CD14-positive monocyte (primary cell): Measurements from ENCODE around the gene DAZAP1. TPM values are rescaled to one million over a fixed set of nuclear protein-coding genes. Genes with fewer than 3 reads are reported as not detected.
"Not testable (repeated sequence)": the region's sequence is repeated elsewhere in the genome, so short reads cannot be mapped to it uniquely, and the experiment has no call there.

Experiments used
- DNase-seq, 3 donors: peaks; one replicate each; pipeline ENCODE4 v3.0.0-alpha.2; 2011 to 2022
- H2AFZ ChIP-seq: 2 replicates; pipeline ENCODE4 v1.6.0; 2012; ENCODE audit warnings: mild to moderate bottlenecking, low read depth, low read length, inconsistent platforms; ENCODE audit not compliant: insufficient read depth, poor library complexity, severe bottlenecking
- H3K27ac ChIP-seq, 2 donors: 1 replicate in 1 of 2; 2 replicates in 1 of 2; pipeline ENCODE4 v1.5.1; 2012 to 2013; ENCODE audit warnings: low read length in 2 of 2, control low read depth in 1 of 2, inconsistent platforms in 1 of 2, low read depth in 1 of 2, mild to moderate bottlenecking in 1 of 2
- H3K27me3 ChIP-seq, 2 donors: one replicate each; pipeline versions ENCODE4 v1.6.0 to v1.6.1; 2011 to 2013; ENCODE audit warnings: low read length in 2 of 2; ENCODE audit not compliant: control insufficient read depth in 2 of 2, insufficient read depth in 2 of 2
- H3K36me3 ChIP-seq, 2 donors: replicated peaks in 1 of 2; 1 replicate in 1 of 2; 2 replicates in 1 of 2; pipeline versions ENCODE4 v1.5.1 to v1.6.1; 2012 to 2013; ENCODE audit warnings: low read length in 2 of 2, control low read depth in 1 of 2, inconsistent platforms in 1 of 2, mild to moderate bottlenecking in 1 of 2; ENCODE audit not compliant: insufficient read depth in 2 of 2, control insufficient read depth in 1 of 2
- H3K4me1 ChIP-seq, 2 donors: 1 replicate in 1 of 2; 2 replicates in 1 of 2; pipeline versions ENCODE4 v1.5.1 to v1.6.1; 2012 to 2013; ENCODE audit warnings: low read length in 2 of 2, control low read depth in 1 of 2, inconsistent platforms in 1 of 2, mild to moderate bottlenecking in 1 of 2, moderate library complexity in 1 of 2; ENCODE audit not compliant: insufficient read depth in 2 of 2, control insufficient read depth in 1 of 2
- H3K4me2 ChIP-seq: replicated peaks from 2 replicates; pipeline ENCODE3; 2012; ENCODE audit warnings: low read length, moderate library complexity, mild to moderate bottlenecking; ENCODE audit not compliant: poor library complexity, severe bottlenecking; ENCODE audit errors: extremely low read depth
- H3K4me3 ChIP-seq, 3 experiments: fragments of 200-600 bp in 1 of 3; sonication (generic) in 1 of 3; replicated peaks in 1 of 3; 1 replicate in 2 of 3; 2 replicates in 1 of 3; pipeline ENCODE4 v1.5.1; 2011 to 2013; ENCODE audit warnings: low read length in 3 of 3, mild to moderate bottlenecking in 3 of 3, control low read depth in 2 of 3, low read depth in 2 of 3, inconsistent platforms in 1 of 3, moderate library complexity in 1 of 3
- H3K79me2 ChIP-seq: 2 replicates; pipeline ENCODE4 v1.6.0; 2012; ENCODE audit warnings: mild to moderate bottlenecking, control low read depth, inconsistent platforms, low read length, moderate library complexity; ENCODE audit not compliant: insufficient read depth
- H3K9ac ChIP-seq: 2 replicates; pipeline ENCODE4 v1.6.0; 2017; ENCODE audit warnings: low read length, mild to moderate bottlenecking; ENCODE audit not compliant: insufficient read depth, poor library complexity, severe bottlenecking
- H3K9me3 ChIP-seq, 2 donors: replicated peaks in 1 of 2; 1 replicate in 1 of 2; 2 replicates in 1 of 2; pipeline versions ENCODE4 v1.5.1 to v1.6.1; 2012 to 2013; ENCODE audit warnings: low read length in 2 of 2, control low read depth in 1 of 2; ENCODE audit not compliant: control insufficient read depth in 1 of 2, insufficient read depth in 1 of 2
- H4K20me1 ChIP-seq: 2 replicates; pipeline ENCODE4 v1.6.0; 2012; ENCODE audit warnings: mild to moderate bottlenecking, low read length, control low read depth, moderate library complexity; ENCODE audit not compliant: insufficient read depth
- H3K27ac Mint-ChIP-seq, 7 donors: one replicate each; pipeline ENCODE4 v1.8.0; 2020; ENCODE audit warnings: mild to moderate bottlenecking in 7 of 7, mixed read lengths in 7 of 7, moderate library complexity in 6 of 7, inconsistent platforms in 2 of 7
- H3K27me3 Mint-ChIP-seq, 3 donors: one replicate each; pipeline ENCODE4 v1.8.0; 2021 to 2022; ENCODE audit warnings: low read depth in 3 of 3, mild to moderate bottlenecking in 3 of 3, mixed read lengths in 3 of 3, moderate library complexity in 3 of 3, inconsistent platforms in 1 of 3
- H3K36me3 Mint-ChIP-seq, 2 donors: one replicate each; pipeline ENCODE4 v1.8.0; 2020; ENCODE audit warnings: mixed read lengths in 2 of 2, inconsistent platforms in 1 of 2, mild to moderate bottlenecking in 1 of 2
- H3K4me1 Mint-ChIP-seq: one replicate; pipeline ENCODE4 v1.8.0; 2020; ENCODE audit warnings: mild to moderate bottlenecking, mixed read lengths
- H3K4me3 Mint-ChIP-seq, 2 donors: one replicate each; pipeline ENCODE4 v1.8.0; 2020; ENCODE audit warnings: mild to moderate bottlenecking in 2 of 2, mixed read lengths in 2 of 2, moderate library complexity in 1 of 2
- H3K9me3 Mint-ChIP-seq, 7 donors: one replicate each; pipeline ENCODE4 v1.8.0; 2020 to 2022; ENCODE audit warnings: mixed read lengths in 7 of 7, mild to moderate bottlenecking in 6 of 7, moderate library complexity in 6 of 7, inconsistent platforms in 2 of 7
- WGBS: methylation state at CpG from one replicate; pipeline ENCODE4 v1.1.5; 2013; ENCODE audit warnings: missing lambda C conversion rate; ENCODE audit not compliant: insufficient coverage; 5-methylcytosine and 5-hydroxymethylcytosine counted together
- intact Hi-C, 2 donors: fragments of 100-400 bp; cut with micrococcal nuclease; formaldehyde crosslinking; loops; one replicate each; pipeline versions ENCODE4 v1.15.0 to v1.15.1; 2023
- polyA plus RNA-seq, 3 donors: library from polyadenylated mRNA; depleted of rRNA in 1 of 3; unstranded in 2 of 3; stranded (reverse) in 1 of 3; fragments of 300-500 nt in 2 of 3; fragments of >200 nt in 1 of 3; fragmentation: Illumina TruSeq in 2 of 3; gene quantifications; 1 replicate in 2 of 3; 2 replicates in 1 of 3; pipeline ENCODE4 v1.2.3, GENCODE V29; 2012 to 2021
- TF ChIP-seq, protein P1 (sequence below): fragments of 200-600 bp; IDR thresholded peaks from one replicate; pipeline ENCODE4 v1.8.0; 2022; ENCODE audit warnings: antibody characterized with exemption, mild to moderate bottlenecking

Gene DAZAP1
- polyA plus RNA-seq, 3 donors = 3.3 to 57.1 (median 4.2) TPM

DNA sequence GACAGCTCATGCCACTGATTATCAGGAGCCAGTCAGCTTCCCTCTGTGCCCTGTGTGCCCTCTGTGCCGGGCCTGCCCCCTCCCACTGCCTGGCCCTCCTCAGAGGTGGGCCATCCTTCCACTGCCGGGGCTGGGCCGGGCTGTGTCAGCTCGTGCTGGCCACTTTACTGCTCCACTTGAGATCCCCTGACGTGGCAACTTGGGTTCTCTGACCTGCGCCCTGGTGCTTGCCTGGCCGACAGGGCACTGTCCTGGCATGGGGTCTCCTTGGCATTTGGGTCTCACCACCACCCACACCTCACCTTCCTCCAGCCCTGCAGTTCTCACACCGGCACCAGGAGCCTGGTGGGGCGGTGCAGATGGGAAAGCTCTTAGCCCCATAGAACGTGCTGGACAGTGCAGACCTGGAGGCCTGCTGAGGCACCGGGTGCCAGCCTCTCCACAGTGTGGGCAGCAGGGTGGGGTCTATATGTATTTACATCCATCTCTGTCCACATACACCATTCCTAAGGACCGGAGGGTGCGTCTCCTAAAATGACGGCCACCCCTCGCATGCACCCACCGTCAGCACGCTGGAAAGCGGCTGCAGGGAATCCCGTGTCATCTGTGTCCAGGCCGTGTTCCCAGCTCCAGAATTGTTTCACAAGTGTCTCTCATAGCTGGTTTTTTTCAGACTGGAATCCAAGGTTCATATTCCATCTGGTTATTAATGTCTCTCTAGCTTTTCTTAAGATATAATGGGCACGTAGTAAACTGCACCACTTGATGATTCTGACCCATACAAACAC lies 11.8 kb downstream of the DAZAP1 start:
- TF ChIP-seq, protein P1, sequence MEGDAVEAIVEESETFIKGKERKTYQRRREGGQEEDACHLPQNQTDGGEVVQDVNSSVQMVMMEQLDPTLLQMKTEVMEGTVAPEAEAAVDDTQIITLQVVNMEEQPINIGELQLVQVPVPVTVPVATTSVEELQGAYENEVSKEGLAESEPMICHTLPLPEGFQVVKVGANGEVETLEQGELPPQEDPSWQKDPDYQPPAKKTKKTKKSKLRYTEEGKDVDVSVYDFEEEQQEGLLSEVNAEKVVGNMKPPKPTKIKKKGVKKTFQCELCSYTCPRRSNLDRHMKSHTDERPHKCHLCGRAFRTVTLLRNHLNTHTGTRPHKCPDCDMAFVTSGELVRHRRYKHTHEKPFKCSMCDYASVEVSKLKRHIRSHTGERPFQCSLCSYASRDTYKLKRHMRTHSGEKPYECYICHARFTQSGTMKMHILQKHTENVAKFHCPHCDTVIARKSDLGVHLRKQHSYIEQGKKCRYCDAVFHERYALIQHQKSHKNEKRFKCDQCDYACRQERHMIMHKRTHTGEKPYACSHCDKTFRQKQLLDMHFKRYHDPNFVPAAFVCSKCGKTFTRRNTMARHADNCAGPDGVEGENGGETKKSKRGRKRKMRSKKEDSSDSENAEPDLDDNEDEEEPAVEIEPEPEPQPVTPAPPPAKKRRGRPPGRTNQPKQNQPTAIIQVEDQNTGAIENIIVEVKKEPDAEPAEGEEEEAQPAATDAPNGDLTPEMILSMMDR = no peak
- Histone ChIP-seq H3K27me3 (no peaks in the 10 kb centered on the region), H4K20me1 (peaks cover 95% of the 10 kb centered on the region), H3K36me3 (peaks cover 66 to 78% of the 10 kb centered on the region in 2 donors), H3K79me2 (peaks cover 78% of the 10 kb centered on the region), H3K9ac (no peak overlapping the region), H3K4me3 (no peak overlapping the region), H3K9me3 (no peaks in the 10 kb centered on the region), H3K4me1 (peaks cover 19 to 21% of the 10 kb centered on the region in 2 donors), H2AFZ (no peak overlapping the region), H3K27ac (no peak overlapping the region), H3K4me2 (no peak overlapping the region)
- Mint-ChIP-seq H3K36me3 (peaks cover 52 to 81% of the 10 kb centered on the region in 2 donors), H3K4me1 (peaks cover 19% of the 10 kb centered on the region), H3K9me3 (no peaks in the 10 kb centered on the region), H3K4me3 (no peak overlapping the region), H3K27me3 (peaks cover 0 to 1% (median 0%) of the 10 kb centered on the region in 3 donors), H3K27ac (no peak overlapping the region)
- 96% methylated on average over 16 of the region's 21 CpGs for WGBS
- DNase-seq = no peak
- intact Hi-C loops = loop anchor here in 1 of 2 donors (1.0 kb wide), 1 partner anchor 8 kb away; no protein-coding TSS in a partner anchor

DNA sequence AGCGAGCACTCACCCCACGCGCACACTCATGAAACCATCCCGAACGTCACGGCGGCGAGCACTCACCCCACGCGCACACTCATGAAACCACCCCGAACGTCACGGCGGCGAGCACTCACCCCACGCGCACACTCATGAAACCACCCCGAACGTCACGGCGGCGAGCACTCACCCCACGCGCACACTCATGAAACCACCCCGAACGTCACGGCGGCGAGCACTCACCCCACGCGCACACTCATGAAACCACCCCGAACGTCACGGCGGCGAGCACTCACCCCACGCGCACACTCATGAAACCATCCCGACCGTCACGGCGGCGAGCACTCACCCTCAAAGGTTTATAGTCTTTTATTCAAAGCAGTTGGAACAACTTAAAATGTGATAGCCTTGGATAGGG lies 12.7 kb downstream of the DAZAP1 start:
- intact Hi-C loops, H3K27ac ChIP-seq, H3K9me3 ChIP-seq, H3K4me3 ChIP-seq, H3K9ac ChIP-seq, H3K4me3 Mint-ChIP-seq, H3K27me3 Mint-ChIP-seq, H3K9me3 Mint-ChIP-seq, H3K4me2 ChIP-seq, DNase-seq, H2AFZ ChIP-seq, H3K27me3 ChIP-seq, H3K27ac Mint-ChIP-seq: not testable (repeated sequence)
- peaks cover 72 to 86% of the 10 kb centered on the region in 2 donors for H3K36me3 ChIP-seq
- Mint-ChIP-seq H3K36me3 (peaks cover 59 to 90% of the 10 kb centered on the region in 2 donors), H3K4me1 (peaks cover 15% of the 10 kb centered on the region)
- peaks cover 14 to 16% of the 10 kb centered on the region in 2 donors for H3K4me1 ChIP-seq
- WGBS = no CpG with 5 or more reads among the region's 43 CpGs
- peaks cover 75% of the 10 kb centered on the region for H3K79me2 ChIP-seq
- peaks cover 96% of the 10 kb centered on the region for H4K20me1 ChIP-seq
